Keratinocyte (primary cell): ENCODE results near the gene AP2A2. TPM values are rescaled to one million over a fixed set of nuclear protein-coding genes. Genes with fewer than 3 reads are reported as not detected.

Experiments
- DNase-seq: peaks from one replicate; pipeline ENCODE4 v3.0.0-alpha.2; 2011; ENCODE audit warnings: low read depth, missing footprints, low spot score
- FAIRE-seq: peaks from 2 replicates; lab custom pipeline; 2011; peaks lifted over from hg19 to GRCh38; lab: Jason Lieb, UNC
- H2AFZ ChIP-seq: 2 replicates; pipeline ENCODE4 v1.6.0; 2012; ENCODE audit warnings: low read length, control low read depth, inconsistent platforms; ENCODE audit not compliant: control insufficient read depth
- H3K27ac ChIP-seq: 2 replicates; pipeline ENCODE4 v1.5.1; 2011; ENCODE audit warnings: low read length; ENCODE audit not compliant: control insufficient read depth, insufficient read depth
- H3K27me3 ChIP-seq: 3 replicates; pipeline ENCODE4 v1.6.0; 2011; ENCODE audit warnings: low read length; ENCODE audit not compliant: control insufficient read depth, insufficient read depth; ENCODE audit errors: extremely low read depth
- H3K36me3 ChIP-seq, 2 experiments: 2 replicates in 1 of 2; 3 replicates in 1 of 2; pipeline ENCODE4 v1.5.1; 2011; ENCODE audit warnings: low read length in 2 of 2, mild to moderate bottlenecking in 1 of 2; ENCODE audit not compliant: control insufficient read depth in 2 of 2, insufficient read depth in 2 of 2; ENCODE audit errors: extremely low read depth in 1 of 2
- H3K4me1 ChIP-seq: 3 replicates; pipeline ENCODE4 v1.5.1; 2011; ENCODE audit warnings: low read length; ENCODE audit not compliant: control insufficient read depth, insufficient read depth; ENCODE audit errors: extremely low read depth
- H3K4me2 ChIP-seq: 3 replicates; pipeline ENCODE4 v1.6.0; 2011; ENCODE audit warnings: low read depth, low read length; ENCODE audit not compliant: control insufficient read depth, insufficient read depth; ENCODE audit errors: extremely low read depth
- H3K4me3 ChIP-seq, 3 experiments: fragments of 200-600 bp in 1 of 3; sonication (generic) in 1 of 3; 2 replicates in 2 of 3; 3 replicates in 1 of 3; pipeline ENCODE4 v1.5.1; 2011 to 2016; ENCODE audit warnings: low read length in 3 of 3, mild to moderate bottlenecking in 3 of 3, control low read depth in 2 of 3, inconsistent platforms in 1 of 3, low read depth in 1 of 3, mixed read lengths in 1 of 3, mixed run types in 1 of 3, moderate library complexity in 1 of 3; ENCODE audit not compliant: control insufficient read depth in 2 of 3, insufficient read depth in 2 of 3; ENCODE audit errors: extremely low read depth in 1 of 3
- H3K79me2 ChIP-seq: 2 replicates; pipeline ENCODE4 v1.6.0; 2012; ENCODE audit warnings: low read length; ENCODE audit not compliant: control insufficient read depth, insufficient read depth
- H3K9ac ChIP-seq: 3 replicates; pipeline ENCODE4 v1.6.0; 2011; ENCODE audit warnings: low read length; ENCODE audit not compliant: control insufficient read depth, insufficient read depth; ENCODE audit errors: extremely low read depth
- H3K9me1 ChIP-seq: 3 replicates; pipeline ENCODE4 v1.6.0; 2011; ENCODE audit warnings: low read length; ENCODE audit not compliant: control insufficient read depth, insufficient read depth; ENCODE audit errors: extremely low read depth
- H3K9me3 ChIP-seq: 2 replicates; pipeline ENCODE4 v1.5.1; 2012; ENCODE audit warnings: low read depth, low read length; ENCODE audit not compliant: control insufficient read depth
- H4K20me1 ChIP-seq: 3 replicates; pipeline ENCODE4 v1.6.0; 2011; ENCODE audit warnings: low read length; ENCODE audit not compliant: control insufficient read depth, insufficient read depth; ENCODE audit errors: extremely low read depth
- EZH2 ChIP-seq: IDR thresholded peaks from one replicate; pipeline ENCODE4 v1.6.1; 2012; ENCODE audit warnings: inconsistent platforms, mild to moderate bottlenecking, low read length, moderate library complexity
- dilution Hi-C: fragments of 300-500 bp; cut with MboI; formaldehyde crosslinking; loops from one replicate; pipeline ENCODE4 v1.7.0; 2020; ENCODE audit warnings: low sequenced_read_pairs; ENCODE audit not compliant: extremely low pct_ligation_motif_present
- polyA plus RNA-seq, 5 experiments: library from polyadenylated mRNA; depleted of rRNA in 3 of 5; stranded (reverse) in 3 of 5; stranded (forward) in 1 of 5; unstranded in 1 of 5; fragments of >200 nt; gene quantifications; 1 replicate in 1 of 5; 2 replicates in 3 of 5; 3 replicates in 1 of 5; pipeline versions ENCODE4 v1.2.1 to v1.2.3, GENCODE V29; 2011 to 2012; ENCODE audit warnings: missing spikeins in 2 of 5, low read depth in 1 of 5, low replicate concordance in 1 of 5
- TF ChIP-seq, protein P1 (sequence below), 3 experiments: IDR thresholded peaks in 1 of 3; conservative IDR thresholded peaks in 1 of 3; optimal IDR thresholded peaks in 1 of 3; 2 replicates in 2 of 3; 3 replicates in 1 of 3; pipeline versions ENCODE3 to v1.5.1; 2011; ENCODE audit warnings: low read length in 3 of 3, mild to moderate bottlenecking in 3 of 3, moderate library complexity in 2 of 3, control low read depth in 1 of 3, inconsistent platforms in 1 of 3; ENCODE audit not compliant: insufficient read depth in 2 of 3; ENCODE audit errors: extremely low read depth in 1 of 3

The AP2A2 gene
- polyA plus RNA-seq, 1 donor (not counting 4 experiments of a cell fraction or from before 2014, with no cell fraction given) = 47.8 TPM

- FAIRE-seq = no peak
- dilution Hi-C loops = no loop called here
- peaks cover 3% of the 10 kb centered on the region for H3K9me1 ChIP-seq
- peaks cover 18% of the 10 kb centered on the region for H4K20me1 ChIP-seq
- peaks cover 0 to 3% of the 10 kb centered on the region in 2 experiments for H3K36me3 ChIP-seq
- H3K27me3 ChIP-seq = no peaks in the 10 kb centered on the region
- no peak for DNase-seq
- peaks cover 32% of the 10 kb centered on the region for H3K4me1 ChIP-seq
- H3K4me2 ChIP-seq = no peak overlapping the region
- H3K27ac ChIP-seq = no peak overlapping the region
- no peaks in the 10 kb centered on the region for H3K9me3 ChIP-seq
- no peak for TF ChIP-seq EZH2
- TF ChIP-seq, protein P1, sequence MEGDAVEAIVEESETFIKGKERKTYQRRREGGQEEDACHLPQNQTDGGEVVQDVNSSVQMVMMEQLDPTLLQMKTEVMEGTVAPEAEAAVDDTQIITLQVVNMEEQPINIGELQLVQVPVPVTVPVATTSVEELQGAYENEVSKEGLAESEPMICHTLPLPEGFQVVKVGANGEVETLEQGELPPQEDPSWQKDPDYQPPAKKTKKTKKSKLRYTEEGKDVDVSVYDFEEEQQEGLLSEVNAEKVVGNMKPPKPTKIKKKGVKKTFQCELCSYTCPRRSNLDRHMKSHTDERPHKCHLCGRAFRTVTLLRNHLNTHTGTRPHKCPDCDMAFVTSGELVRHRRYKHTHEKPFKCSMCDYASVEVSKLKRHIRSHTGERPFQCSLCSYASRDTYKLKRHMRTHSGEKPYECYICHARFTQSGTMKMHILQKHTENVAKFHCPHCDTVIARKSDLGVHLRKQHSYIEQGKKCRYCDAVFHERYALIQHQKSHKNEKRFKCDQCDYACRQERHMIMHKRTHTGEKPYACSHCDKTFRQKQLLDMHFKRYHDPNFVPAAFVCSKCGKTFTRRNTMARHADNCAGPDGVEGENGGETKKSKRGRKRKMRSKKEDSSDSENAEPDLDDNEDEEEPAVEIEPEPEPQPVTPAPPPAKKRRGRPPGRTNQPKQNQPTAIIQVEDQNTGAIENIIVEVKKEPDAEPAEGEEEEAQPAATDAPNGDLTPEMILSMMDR (optimal IDR thresholded peaks at IDR 0.05 in 1 of 3, IDR thresholded peaks at IDR 0.05 in 1 of 3, conservative IDR thresholded peaks at IDR 0.05 in 1 of 3; ENCODE audit: extremely low read depth in 1 of 3, insufficient read depth in 2 of 3, low read length in 3 of 3) = no peak
- H2AFZ ChIP-seq = no peak overlapping the region
- no peak overlapping the region for H3K9ac ChIP-seq
- peaks cover 37% of the 10 kb centered on the region for H3K79me2 ChIP-seq
- H3K4me3 ChIP-seq = no peak overlapping the region
Measured at GRCh38 chr11:953512-953911, 27.8 kb downstream of the AP2A2 start.

DNA sequence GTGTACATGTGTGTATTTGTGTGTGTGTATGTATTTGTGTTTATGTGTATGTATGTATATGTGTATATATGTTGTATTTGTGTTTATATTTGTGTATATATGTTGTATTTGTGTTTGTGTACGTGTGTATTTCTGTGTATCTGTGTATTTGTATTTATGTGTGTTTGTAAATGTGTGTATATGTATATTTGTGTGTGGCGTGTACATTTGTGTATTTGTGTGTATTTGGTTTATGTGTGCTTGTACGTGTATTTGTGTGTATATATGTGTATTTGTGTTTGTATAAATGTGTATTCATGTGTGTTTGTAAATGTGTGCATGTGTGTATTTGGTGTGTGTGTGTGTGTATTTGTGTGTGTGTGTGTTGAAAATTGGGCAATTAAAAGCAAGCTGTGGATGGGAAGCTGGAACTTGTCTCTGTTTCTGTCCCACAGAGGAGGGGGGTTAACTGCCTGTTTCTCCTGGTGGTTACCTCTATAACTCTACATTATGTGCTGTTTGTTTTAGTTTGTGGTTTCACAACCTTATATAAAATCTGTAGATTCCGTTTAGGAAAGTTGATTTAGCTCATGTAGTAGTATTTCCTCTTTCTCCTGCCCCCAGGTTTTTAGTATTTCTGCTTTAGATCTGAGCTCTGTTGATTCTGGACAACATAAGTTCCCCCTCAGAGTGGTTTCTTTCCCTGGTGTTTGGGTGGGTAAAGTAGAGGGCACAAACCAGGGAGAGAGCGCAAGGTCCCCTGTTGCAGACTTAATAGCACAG lies 28.9 kb downstream of the AP2A2 start:
- Histone ChIP-seq H3K4me1 (peaks cover 37% of the 10 kb centered on the region), H4K20me1 (peaks cover 18% of the 10 kb centered on the region), H2AFZ (no peak overlapping the region), H3K27ac (no peak overlapping the region), H3K79me2 (peaks cover 37% of the 10 kb centered on the region), H3K9me3 (no peaks in the 10 kb centered on the region), H3K4me3 (no peak overlapping the region), H3K27me3 (no peaks in the 10 kb centered on the region), H3K9me1 (peaks cover 3% of the 10 kb centered on the region), H3K4me2 (no peak overlapping the region), H3K9ac (no peak overlapping the region), H3K36me3 (peaks cover 0 to 1% of the 10 kb centered on the region in 2 experiments)
- FAIRE-seq (no peak), DNase-seq (no peak)
- TF ChIP-seq, protein P1 (optimal IDR thresholded peaks at IDR 0.05 in 1 of 3, IDR thresholded peaks at IDR 0.05 in 1 of 3, conservative IDR thresholded peaks at IDR 0.05 in 1 of 3; ENCODE audit: extremely low read depth in 1 of 3, insufficient read depth in 2 of 3, low read length in 3 of 3) = no peak
- no peak for TF ChIP-seq EZH2
- dilution Hi-C loops = no loop called here
